Bronchial epithelial cell (primary cell): ENCODE data around the gene SAMD5. TPM values are rescaled to one million over a fixed set of nuclear protein-coding genes. Genes with fewer than 3 reads are reported as not detected.

Experiments
- DNase-seq: peaks from one replicate; pipeline ENCODE4 v3.0.0-alpha.2; 2010; ENCODE audit warnings: low read depth
- FAIRE-seq: peaks from 2 replicates; lab custom pipeline; 2011; peaks lifted over from hg19 to GRCh38; lab: Jason Lieb, UNC
- H3K27me3 ChIP-seq: 2 replicates; pipeline ENCODE4 v1.5.1; 2011; ENCODE audit warnings: low read length; ENCODE audit not compliant: control insufficient read depth, insufficient read depth
- H3K36me3 ChIP-seq: 2 replicates; pipeline ENCODE4 v1.5.1; 2011; ENCODE audit warnings: low read length; ENCODE audit not compliant: control insufficient read depth, insufficient read depth
- H3K4me3 ChIP-seq: 2 replicates; pipeline ENCODE4 v1.5.1; 2011; ENCODE audit warnings: mild to moderate bottlenecking, low read depth, low read length, control low read depth
- CTCF ChIP-seq: IDR thresholded peaks from 2 replicates; pipeline ENCODE4 v1.5.1; 2011; ENCODE audit warnings: mild to moderate bottlenecking, moderate library complexity, low read length, control low read depth, inconsistent platforms; ENCODE audit not compliant: insufficient read depth, severe bottlenecking
- total RNA-seq: library from RNA; depleted of rRNA; stranded (reverse); fragments of >200 nt; gene quantifications from 2 replicates; pipeline ENCODE4 v1.2.1, GENCODE V29; 2014

Gene SAMD5
- total RNA-seq, 1 donor from 2014 or later: 2.6 TPM

GRCh38 chr6:147615659-147616456 lies 107.4 kb downstream of the SAMD5 start:
- H3K4me3 ChIP-seq: no peak overlapping the region
- FAIRE-seq: no peak
- TF ChIP-seq CTCF: no peak
- H3K27me3 ChIP-seq: no peaks in the 10 kb centered on the region
- no peak for DNase-seq
- H3K36me3 ChIP-seq: no peaks in the 10 kb centered on the region

DNA sequence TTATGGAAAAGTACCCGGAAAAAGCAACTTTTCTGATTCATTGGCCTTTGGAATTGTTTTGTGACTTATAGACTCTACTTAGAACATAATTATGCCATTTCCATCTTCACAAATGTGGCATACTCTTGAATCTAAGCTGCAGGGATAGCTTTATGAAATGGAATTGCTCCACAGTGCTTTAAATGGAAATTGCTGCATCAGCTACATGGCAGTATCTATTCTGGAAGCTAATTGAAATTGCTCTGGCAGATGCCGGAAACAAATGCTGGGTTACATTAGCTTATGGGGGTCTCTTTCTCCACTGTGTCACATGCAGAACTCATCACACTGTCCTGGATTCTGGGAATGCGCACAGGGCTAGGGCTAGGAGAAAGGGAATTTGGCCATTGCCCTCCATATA lies 108.9 kb downstream of the SAMD5 start:
- Histone ChIP-seq H3K27me3 (no peaks in the 10 kb centered on the region), H3K4me3 (no peak overlapping the region), H3K36me3 (no peaks in the 10 kb centered on the region)
- no peak for DNase-seq
- no peak for FAIRE-seq
- no peak for TF ChIP-seq CTCF

DNA sequence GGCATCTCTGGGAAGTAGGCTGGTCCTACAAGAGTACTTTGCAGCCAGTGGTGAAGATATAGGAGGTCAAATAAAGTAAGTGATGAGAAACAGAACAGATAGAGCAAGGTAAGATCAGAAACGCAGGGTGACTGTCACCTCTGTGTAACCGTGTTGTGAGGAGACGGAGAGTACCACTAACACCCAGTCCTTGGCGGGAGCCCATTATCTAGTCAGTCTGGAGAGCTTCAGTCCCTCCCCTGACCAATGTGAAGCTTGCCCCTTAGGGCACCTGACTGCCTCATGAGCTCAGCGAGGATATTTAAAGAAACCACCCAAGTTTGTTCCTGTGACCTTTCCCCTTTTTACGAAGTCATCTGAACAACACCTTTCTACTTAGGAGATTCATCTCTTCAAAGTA lies 110.0 kb downstream of the SAMD5 start:
- DNase-seq (no peak), FAIRE-seq (no peak)
- no peak for TF ChIP-seq CTCF
- H3K27me3 ChIP-seq: no peaks in the 10 kb centered on the region
- H3K36me3 ChIP-seq: no peaks in the 10 kb centered on the region
- no peak overlapping the region for H3K4me3 ChIP-seq

- H3K36me3 ChIP-seq: no peaks in the 10 kb centered on the region
- DNase-seq: no peak
Observed at GRCh38 chr6:147618927-147619326, 110.4 kb downstream of the SAMD5 start.

More at GRCh38 chr6:147618927-147619326, 110.4 kb downstream of the SAMD5 start:
- no peak for TF ChIP-seq CTCF
- Histone ChIP-seq H3K27me3 (no peaks in the 10 kb centered on the region), H3K4me3 (no peak overlapping the region)
- FAIRE-seq: no peak
